Activated B cell treated with CpG ODN at 0.5 μM for 24 hours (primary cell): ENCODE results near the gene VSTM2B. TPM values are rescaled to one million over a fixed set of nuclear protein-coding genes. Genes with fewer than 3 reads are reported as not detected.

Experiments
- ATAC-seq: fragments of 200-7000 bp; cut with Tn5 transposase; one replicate; pipeline ENCODE4 v1.10.0; 2021; ENCODE audit warnings: low read depth, mild to moderate bottlenecking, moderate library complexity
- CTCF ChIA-PET: fragments of 350-600 bp; sonication (Branson Sonifier 250); formaldehyde crosslinking; loops from one replicate; lab custom pipeline; 2021; ENCODE audit warnings: antibody characterized with exemption; lab: Charles Lee
- POLR2A ChIA-PET: fragments of 350-600 bp; sonication (Branson Sonifier 250); formaldehyde crosslinking; loops from one replicate; lab custom pipeline; 2021; ENCODE audit warnings: antibody characterized with exemption; lab: Charles Lee
- DNase-seq: peaks from one replicate; pipeline ENCODE4 v3.0.0; 2022
- H3K27ac Mint-ChIP-seq: one replicate; pipeline ENCODE4 v1.8.0; 2020; ENCODE audit warnings: mixed read lengths
- H3K27me3 Mint-ChIP-seq: one replicate; pipeline ENCODE4 v1.8.0; 2021; ENCODE audit warnings: mixed read lengths
- H3K36me3 Mint-ChIP-seq: one replicate; pipeline ENCODE4 v1.8.0; 2021; ENCODE audit warnings: low read depth, mixed read lengths
- H3K4me1 Mint-ChIP-seq: one replicate; pipeline ENCODE4 v1.8.0; 2021; ENCODE audit warnings: mixed read lengths
- H3K4me3 Mint-ChIP-seq: one replicate; pipeline ENCODE4 v1.8.0; 2020; ENCODE audit warnings: mild to moderate bottlenecking, mixed read lengths
- H3K9me3 Mint-ChIP-seq: one replicate; pipeline ENCODE4 v1.8.0; 2020; ENCODE audit warnings: mixed read lengths
- CTCF ChIP-seq: fragments of 200-600 bp; IDR thresholded peaks from one replicate; pipeline ENCODE4 v1.8.0; 2022; ENCODE audit warnings: antibody characterized with exemption, mild to moderate bottlenecking
- intact Hi-C: fragments of 100-400 bp; cut with micrococcal nuclease; formaldehyde crosslinking; loops from one replicate; pipeline ENCODE4 v1.15.1; 2024
- total RNA-seq: library from RNA; stranded (reverse); gene quantifications from 2 replicates; pipeline ENCODE4 v1.2.3, GENCODE V29; 2022

The VSTM2B gene
- total RNA-seq, 1 donor from 2014 or later = not detected

- Mint-ChIP-seq H3K27ac (no peak overlapping the region), H3K9me3 (peaks cover 5% of the 10 kb centered on the region), H3K4me1 (no peaks in the 10 kb centered on the region), H3K36me3 (no peaks in the 10 kb centered on the region), H3K27me3 (peaks cover 38% of the 10 kb centered on the region), H3K4me3 (no peak overlapping the region)
- TF ChIP-seq CTCF = no peak
- ATAC-seq = no peak
- ChIA-PET CTCF (no interaction called here), POLR2A (no interaction called here)
- intact Hi-C loops = no loop called here
- no peak for DNase-seq
Observed at GRCh38 chr19:29588095-29588494, 62.3 kb downstream of the VSTM2B start.

GRCh38 chr19:29590278-29590677, 64.5 kb downstream of the VSTM2B start:
- H3K4me3 Mint-ChIP-seq = no peak overlapping the region
- CTCF ChIA-PET = no interaction called here
- H3K27me3 Mint-ChIP-seq = peaks cover 48% of the 10 kb centered on the region
- DNase-seq (no peak), ATAC-seq (no peak)
- no peak overlapping the region for H3K27ac Mint-ChIP-seq
- H3K36me3 Mint-ChIP-seq = no peaks in the 10 kb centered on the region
- H3K4me1 Mint-ChIP-seq = no peaks in the 10 kb centered on the region
- intact Hi-C loops = no loop called here
- POLR2A ChIA-PET = no interaction called here
- TF ChIP-seq CTCF = no peak
- peaks cover 5% of the 10 kb centered on the region for H3K9me3 Mint-ChIP-seq

GRCh38 chr19:29591670-29592069, 65.9 kb downstream of the VSTM2B start:
- POLR2A ChIA-PET = no interaction called here
- Mint-ChIP-seq H3K27me3 (peaks cover 45% of the 10 kb centered on the region), H3K36me3 (no peaks in the 10 kb centered on the region), H3K9me3 (peaks cover 5% of the 10 kb centered on the region), H3K4me1 (no peaks in the 10 kb centered on the region), H3K27ac (no peak overlapping the region), H3K4me3 (no peak overlapping the region)
- intact Hi-C loops = no loop called here
- ATAC-seq = no peak
- DNase-seq = no peak
- no peak for TF ChIP-seq CTCF
- CTCF ChIA-PET = no interaction called here

GRCh38 chr19:29593869-29594268, 68.1 kb downstream of the VSTM2B start:
- DNase-seq = no peak
- no peak for ATAC-seq
- ChIA-PET POLR2A (no interaction called here), CTCF (no interaction called here)
- Mint-ChIP-seq H3K27ac (no peak overlapping the region), H3K4me3 (no peak overlapping the region), H3K36me3 (no peaks in the 10 kb centered on the region), H3K9me3 (peaks cover 5% of the 10 kb centered on the region), H3K4me1 (no peaks in the 10 kb centered on the region), H3K27me3 (peaks cover 40% of the 10 kb centered on the region)
- TF ChIP-seq CTCF = no peak
- intact Hi-C loops = no loop called here

GRCh38 chr19:29596080-29596727, 70.4 kb downstream of the VSTM2B start:
- intact Hi-C loops = no loop called here
- Mint-ChIP-seq H3K4me1 (no peaks in the 10 kb centered on the region), H3K27me3 (peaks cover 34% of the 10 kb centered on the region), H3K36me3 (no peaks in the 10 kb centered on the region), H3K4me3 (no peak overlapping the region), H3K27ac (no peak overlapping the region), H3K9me3 (no peaks in the 10 kb centered on the region)
- POLR2A ChIA-PET = no interaction called here
- no peak for ATAC-seq
- DNase-seq = no peak
- CTCF ChIA-PET = no interaction called here
- no peak for TF ChIP-seq CTCF
